Type B pancreatic cell (in vitro differentiated cells): ENCODE measurements around the gene GFRA4. TPM values are rescaled to one million over a fixed set of nuclear protein-coding genes. Genes with fewer than 3 reads are reported as not detected.
"Not testable (repeated sequence)": the region's sequence is repeated elsewhere in the genome, so short reads cannot be mapped to it uniquely, and the experiment has no call there.

Experiments
- DNase-seq: peaks from one replicate; pipeline ENCODE4 v3.0.0; 2021; ENCODE audit warnings: mixed read lengths; ENCODE audit not compliant: unreplicated experiment; ENCODE audit errors: extremely low spot score
- H3K27ac Mint-ChIP-seq: 2 replicates; pipeline ENCODE4 v1.8.0; 2021; ENCODE audit warnings: mild to moderate bottlenecking, mixed read lengths
- H3K27me3 Mint-ChIP-seq: 2 replicates; pipeline ENCODE4 v1.8.0; 2021; ENCODE audit warnings: mixed read lengths
- H3K36me3 Mint-ChIP-seq: 2 replicates; pipeline ENCODE4 v1.8.0; 2021; ENCODE audit warnings: mixed read lengths
- H3K4me1 Mint-ChIP-seq: one replicate; pipeline ENCODE4 v1.8.0; 2021; ENCODE audit warnings: mixed read lengths; ENCODE audit not compliant: unreplicated experiment
- H3K4me3 Mint-ChIP-seq: 2 replicates; pipeline ENCODE4 v1.8.0; 2021; ENCODE audit warnings: mild to moderate bottlenecking, mixed read lengths
- H3K9me3 Mint-ChIP-seq: 2 replicates; pipeline ENCODE4 v1.8.0; 2021; ENCODE audit warnings: mixed read lengths
- CTCF ChIP-seq: fragments of 200-600 bp; sonication (generic); conservative IDR thresholded peaks from 2 replicates; pipeline ENCODE4 v1.5.0; 2021; ENCODE audit warnings: antibody characterized with exemption, mild to moderate bottlenecking
- total RNA-seq: library from RNA; stranded (reverse); gene quantifications from 2 replicates; pipeline ENCODE4 v1.2.1, GENCODE V29; 2021; ENCODE audit warnings: low replicate concordance

GFRA4 gene
- total RNA-seq, 1 donor from 2014 or later, result not detected

GRCh38 chr20:3628502-3629314, 34.5 kb downstream of the GFRA4 start:
- Mint-ChIP-seq H3K27ac (no peak overlapping the region), H3K9me3 (no peaks in the 10 kb centered on the region), H3K4me1 (peaks cover 12% of the 10 kb centered on the region), H3K4me3 (no peak overlapping the region), H3K36me3 (peaks cover 20% of the 10 kb centered on the region), H3K27me3 (no peaks in the 10 kb centered on the region)
- TF ChIP-seq CTCF, result no peak
- DNase-seq, result no peak

GRCh38 chr20:3627476-3627875, 35.7 kb downstream of the GFRA4 start:
- TF ChIP-seq CTCF, result no peak
- H3K4me3 Mint-ChIP-seq, result no peak overlapping the region
- DNase-seq, result no peak
- H3K4me1 Mint-ChIP-seq, result peaks cover 20% of the 10 kb centered on the region
- no peaks in the 10 kb centered on the region for H3K9me3 Mint-ChIP-seq
- H3K27me3 Mint-ChIP-seq, result no peaks in the 10 kb centered on the region
- no peak overlapping the region for H3K27ac Mint-ChIP-seq
- H3K36me3 Mint-ChIP-seq, result peaks cover 20% of the 10 kb centered on the region

- no peak for DNase-seq
- peaks cover 8% of the 10 kb centered on the region for H3K36me3 Mint-ChIP-seq
- H3K4me1 Mint-ChIP-seq, result peaks cover 26% of the 10 kb centered on the region
- no peak overlapping the region for H3K27ac Mint-ChIP-seq
- no peaks in the 10 kb centered on the region for H3K9me3 Mint-ChIP-seq
- no peak for TF ChIP-seq CTCF
- H3K4me3 Mint-ChIP-seq, result no peak overlapping the region
- no peaks in the 10 kb centered on the region for H3K27me3 Mint-ChIP-seq
Measured at GRCh38 chr20:3622406-3622805, 40.8 kb downstream of the GFRA4 start.

- Mint-ChIP-seq H3K36me3 (peaks cover 8% of the 10 kb centered on the region), H3K27ac (no peak overlapping the region), H3K4me1 (peaks cover 29% of the 10 kb centered on the region), H3K9me3 (no peaks in the 10 kb centered on the region), H3K27me3 (no peaks in the 10 kb centered on the region), H3K4me3 (no peak overlapping the region)
- TF ChIP-seq CTCF, result no peak
- no peak for DNase-seq
Measured at GRCh38 chr20:3621111-3621510, 42.1 kb downstream of the GFRA4 start.

GRCh38 chr20:3616250-3616649, 46.9 kb downstream of the GFRA4 start:
- Mint-ChIP-seq H3K27me3 (no peaks in the 10 kb centered on the region), H3K36me3 (peaks cover 8% of the 10 kb centered on the region), H3K4me1 (peaks cover 24% of the 10 kb centered on the region), H3K9me3 (no peaks in the 10 kb centered on the region), H3K4me3 (no peak overlapping the region), H3K27ac (no peak overlapping the region)
- no peak for DNase-seq
- TF ChIP-seq CTCF, result no peak

- H3K27me3 Mint-ChIP-seq, H3K27ac Mint-ChIP-seq, H3K36me3 Mint-ChIP-seq: not testable (repeated sequence)
Measured at GRCh38 chr20:3615171-3615840, 47.9 kb downstream of the GFRA4 start.

More at GRCh38 chr20:3615171-3615840, 47.9 kb downstream of the GFRA4 start:
- not testable (repeated sequence) for H3K9me3 Mint-ChIP-seq, DNase-seq, H3K4me3 Mint-ChIP-seq
- H3K4me1 Mint-ChIP-seq, result peaks cover 20% of the 10 kb centered on the region
